ENCODE results near the gene SIGLEC15. TPM values are rescaled to one million over a fixed set of nuclear protein-coding genes. Genes with fewer than 3 reads are reported as not detected.
"Not testable (repeated sequence)": the region's sequence is repeated elsewhere in the genome, so short reads cannot be mapped to it uniquely, and the experiment has no call there.

Gene SIGLEC15
- total RNA-seq, 1 donor from 2014 or later, result not detected

DNA sequence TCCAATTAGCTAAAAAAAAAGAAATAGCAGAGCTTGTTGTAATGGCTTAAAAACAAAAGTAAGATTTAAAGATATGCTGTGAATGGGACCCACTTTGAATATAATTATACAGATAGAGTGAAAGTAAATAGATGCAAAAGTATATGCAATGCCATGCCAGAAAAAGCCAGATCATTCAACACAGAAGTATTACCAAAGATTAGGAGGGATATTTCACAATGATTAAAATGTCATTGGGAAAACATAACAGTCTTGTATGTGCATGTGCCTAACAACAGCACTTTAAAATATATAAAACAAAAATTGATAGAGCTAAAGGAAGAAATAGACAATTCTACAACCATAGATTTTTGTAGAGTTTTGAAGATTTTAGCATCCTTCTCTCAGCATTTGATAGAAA lies 19.9 kb upstream of the SIGLEC15 start:
- no peak for TF ChIP-seq CTCF (IDR thresholded peaks at IDR 0.05; ENCODE audit: partially characterized antibody, unreplicated experiment)
- H3K4me3 Mint-ChIP-seq (ENCODE audit: unreplicated experiment), result no peak overlapping the region
- H3K9me3 Mint-ChIP-seq (ENCODE audit: unreplicated experiment), result peaks cover 8% of the 10 kb centered on the region
- no peak for DNase-seq
- H3K27me3 Mint-ChIP-seq (ENCODE audit: unreplicated experiment), result no peaks in the 10 kb centered on the region
- no peak overlapping the region for H3K27ac Mint-ChIP-seq (ENCODE audit: unreplicated experiment)
- H3K36me3 Mint-ChIP-seq (ENCODE audit: unreplicated experiment), result peaks cover 17% of the 10 kb centered on the region
- peaks cover 5% of the 10 kb centered on the region for H3K4me1 Mint-ChIP-seq (ENCODE audit: low read depth, unreplicated experiment)

- peaks cover 15% of the 10 kb centered on the region for H3K36me3 Mint-ChIP-seq (ENCODE audit: unreplicated experiment)
- H3K27ac Mint-ChIP-seq (ENCODE audit: unreplicated experiment), result peak overlapping the region; percentile 78
- H3K9me3 Mint-ChIP-seq (ENCODE audit: unreplicated experiment), result peaks cover 4% of the 10 kb centered on the region
- H3K27me3 Mint-ChIP-seq (ENCODE audit: unreplicated experiment), result no peaks in the 10 kb centered on the region
- peaks cover 5% of the 10 kb centered on the region for H3K4me1 Mint-ChIP-seq (ENCODE audit: low read depth, unreplicated experiment)
- no peak for TF ChIP-seq CTCF (IDR thresholded peaks at IDR 0.05; ENCODE audit: partially characterized antibody, unreplicated experiment)
- H3K4me3 Mint-ChIP-seq (ENCODE audit: unreplicated experiment), result peak overlapping the region; percentile 18
- DNase-seq, result no peak
These were observed 19.2 kb upstream of the SIGLEC15 start for GRCh38 chr18:45806226-45806625.

DNA sequence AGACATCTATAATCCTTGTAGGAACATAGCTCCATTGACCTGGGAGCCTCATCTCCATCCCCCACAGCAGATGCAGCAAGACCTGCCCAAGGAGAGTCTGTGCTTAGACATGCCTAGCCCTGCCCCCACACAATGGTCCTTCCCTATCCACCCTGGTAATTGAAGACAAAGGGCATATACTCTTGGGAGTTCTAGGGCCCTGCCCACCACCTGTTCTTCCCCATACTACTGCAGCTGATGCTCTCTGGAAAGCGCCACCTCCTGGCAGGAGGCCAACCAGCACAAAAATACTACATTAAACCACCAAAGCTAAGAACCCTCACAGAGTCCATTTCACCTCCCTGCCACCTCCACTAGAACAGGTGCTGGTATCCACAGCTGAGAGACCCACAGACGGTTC lies 18.3 kb upstream of the SIGLEC15 start:
- not testable (repeated sequence) for H3K9me3 Mint-ChIP-seq (ENCODE audit: unreplicated experiment); H3K4me1 Mint-ChIP-seq (ENCODE audit: low read depth, unreplicated experiment); H3K4me3 Mint-ChIP-seq (ENCODE audit: unreplicated experiment); H3K27me3 Mint-ChIP-seq (ENCODE audit: unreplicated experiment)
- peak; percentile 63 for DNase-seq
- Mint-ChIP-seq H3K36me3 (ENCODE audit: unreplicated experiment) (peaks cover 15% of the 10 kb centered on the region), H3K27ac (ENCODE audit: unreplicated experiment) (peak overlapping the region; percentile 30)
- peak; percentile 63 for TF ChIP-seq CTCF (IDR thresholded peaks at IDR 0.05; ENCODE audit: partially characterized antibody, unreplicated experiment)

DNA sequence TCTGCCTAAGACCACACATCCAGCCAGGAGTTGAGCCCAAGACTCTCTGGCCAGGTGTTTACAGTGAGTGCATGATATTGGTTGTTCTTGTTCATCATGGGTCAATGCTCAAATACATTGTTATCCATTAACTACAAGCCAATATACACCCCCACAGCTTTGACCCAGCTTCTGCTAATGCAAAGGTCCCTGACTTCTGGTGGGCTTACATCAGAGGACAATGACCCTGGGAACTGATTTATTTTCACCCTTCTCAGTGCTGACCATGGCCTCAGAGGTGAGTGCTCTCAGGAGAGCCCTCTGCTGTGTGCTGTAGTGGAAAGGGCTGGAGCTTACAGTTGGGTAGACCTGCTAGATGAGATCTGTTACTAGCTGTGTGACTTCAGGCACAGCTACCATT lies 10.7 kb upstream of the SIGLEC15 start:
- not testable (repeated sequence) for H3K27ac Mint-ChIP-seq (ENCODE audit: unreplicated experiment)

DNA sequence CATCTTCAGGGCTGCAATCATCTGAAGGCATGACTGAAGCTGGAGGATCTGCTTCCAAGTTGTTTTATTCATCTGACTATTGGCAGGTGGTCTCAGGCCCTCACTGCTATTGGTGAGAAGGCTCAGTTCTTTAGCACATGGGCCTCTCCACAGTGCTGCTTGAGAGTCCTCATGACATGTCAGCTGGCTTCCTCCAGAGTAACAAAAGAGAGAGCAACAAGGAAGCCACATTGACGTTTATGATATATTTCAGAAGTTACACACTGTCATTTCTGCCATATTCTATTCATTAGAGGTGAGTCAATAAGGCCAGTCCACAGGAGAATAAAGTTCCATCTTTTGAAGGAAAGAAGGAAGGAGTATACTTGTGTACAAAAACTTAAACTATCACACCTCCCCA lies 7.9 kb upstream of the SIGLEC15 start:
- peaks cover 4% of the 10 kb centered on the region for H3K27me3 Mint-ChIP-seq (ENCODE audit: unreplicated experiment)
- H3K9me3 Mint-ChIP-seq (ENCODE audit: unreplicated experiment), result no peaks in the 10 kb centered on the region
- H3K4me1 Mint-ChIP-seq (ENCODE audit: low read depth, unreplicated experiment), result no peaks in the 10 kb centered on the region
- H3K4me3 Mint-ChIP-seq (ENCODE audit: unreplicated experiment), result no peak overlapping the region
- H3K36me3 Mint-ChIP-seq (ENCODE audit: unreplicated experiment), result no peaks in the 10 kb centered on the region
- no peak overlapping the region for H3K27ac Mint-ChIP-seq (ENCODE audit: unreplicated experiment)
- DNase-seq, result no peak
- no peak for TF ChIP-seq CTCF (IDR thresholded peaks at IDR 0.05; ENCODE audit: partially characterized antibody, unreplicated experiment)

More for the DNA sequence above, 10.7 kb upstream of the SIGLEC15 start:
- H3K36me3 Mint-ChIP-seq (ENCODE audit: unreplicated experiment); H3K9me3 Mint-ChIP-seq (ENCODE audit: unreplicated experiment); DNase-seq; H3K4me3 Mint-ChIP-seq (ENCODE audit: unreplicated experiment); H3K27me3 Mint-ChIP-seq (ENCODE audit: unreplicated experiment); H3K4me1 Mint-ChIP-seq (ENCODE audit: low read depth, unreplicated experiment): not testable (repeated sequence)

DNA sequence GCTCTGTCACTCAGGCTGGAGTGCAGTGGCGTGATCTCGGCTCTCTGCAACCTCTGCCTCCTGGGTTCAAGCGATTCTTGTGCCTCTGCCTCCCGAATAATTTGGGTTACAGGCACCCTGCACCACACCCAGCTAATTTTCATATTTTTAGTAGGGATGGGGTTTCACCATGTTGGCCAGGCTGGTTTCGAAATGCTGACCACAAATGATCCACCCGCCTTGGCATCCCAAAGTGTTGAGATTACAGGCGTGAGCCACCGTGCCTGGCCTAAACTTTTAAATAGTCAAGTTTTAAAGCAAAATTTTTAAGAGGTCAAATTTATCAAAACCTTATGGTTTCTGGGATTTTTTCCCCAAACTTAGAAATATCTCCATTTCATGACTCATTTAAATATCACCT lies 6.7 kb upstream of the SIGLEC15 start:
- DNase-seq; H3K27me3 Mint-ChIP-seq (ENCODE audit: unreplicated experiment); H3K4me3 Mint-ChIP-seq (ENCODE audit: unreplicated experiment); H3K4me1 Mint-ChIP-seq (ENCODE audit: low read depth, unreplicated experiment); H3K36me3 Mint-ChIP-seq (ENCODE audit: unreplicated experiment); H3K27ac Mint-ChIP-seq (ENCODE audit: unreplicated experiment); H3K9me3 Mint-ChIP-seq (ENCODE audit: unreplicated experiment): not testable (repeated sequence)
